Fibroblast of pulmonary artery (primary cell): Measurements from ENCODE around the gene LBX2.
"Not testable (repeated sequence)": the region's sequence is repeated elsewhere in the genome, so short reads cannot be mapped to it uniquely, and the experiment has no call there.

ENCODE experiments used
- DNase-seq: peaks from one replicate; pipeline ENCODE4 v3.0.0-alpha.2; 2010; ENCODE audit warnings: low read depth
- H3K4me3 ChIP-seq: replicated peaks from 2 replicates; pipeline ENCODE4 v1.5.1; 2011; ENCODE audit warnings: low read depth, mild to moderate bottlenecking, control low read depth, low read length, moderate library complexity
- TF ChIP-seq, protein P1 (sequence below): IDR thresholded peaks from 2 replicates; pipeline ENCODE4 v1.5.1; 2011; ENCODE audit warnings: mild to moderate bottlenecking, control low read depth, low read length, inconsistent platforms; ENCODE audit errors: missing control alignments

Gene LBX2

DNA sequence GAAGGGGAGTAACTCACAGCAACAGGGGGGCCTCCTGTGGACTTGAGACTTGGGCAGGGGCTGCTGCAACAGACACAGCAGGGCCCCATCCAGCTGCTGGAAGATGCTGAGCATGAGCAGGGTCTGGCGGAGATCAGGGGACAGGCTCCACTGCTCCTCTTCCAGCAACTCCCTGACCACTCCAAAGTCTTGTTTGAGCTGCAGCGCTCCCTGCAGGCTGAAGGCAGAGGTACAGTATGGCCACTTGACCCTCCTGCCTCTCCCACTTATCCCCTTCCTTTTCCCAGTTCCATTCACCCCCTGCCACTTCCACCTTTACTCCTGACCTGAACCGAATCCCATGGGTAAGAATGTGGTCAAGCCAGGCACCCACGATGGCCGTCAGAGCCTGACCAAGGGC is 24.5 kb downstream of the LBX2 start:
- no peak overlapping the region for H3K4me3 ChIP-seq
- TF ChIP-seq, protein P1, sequence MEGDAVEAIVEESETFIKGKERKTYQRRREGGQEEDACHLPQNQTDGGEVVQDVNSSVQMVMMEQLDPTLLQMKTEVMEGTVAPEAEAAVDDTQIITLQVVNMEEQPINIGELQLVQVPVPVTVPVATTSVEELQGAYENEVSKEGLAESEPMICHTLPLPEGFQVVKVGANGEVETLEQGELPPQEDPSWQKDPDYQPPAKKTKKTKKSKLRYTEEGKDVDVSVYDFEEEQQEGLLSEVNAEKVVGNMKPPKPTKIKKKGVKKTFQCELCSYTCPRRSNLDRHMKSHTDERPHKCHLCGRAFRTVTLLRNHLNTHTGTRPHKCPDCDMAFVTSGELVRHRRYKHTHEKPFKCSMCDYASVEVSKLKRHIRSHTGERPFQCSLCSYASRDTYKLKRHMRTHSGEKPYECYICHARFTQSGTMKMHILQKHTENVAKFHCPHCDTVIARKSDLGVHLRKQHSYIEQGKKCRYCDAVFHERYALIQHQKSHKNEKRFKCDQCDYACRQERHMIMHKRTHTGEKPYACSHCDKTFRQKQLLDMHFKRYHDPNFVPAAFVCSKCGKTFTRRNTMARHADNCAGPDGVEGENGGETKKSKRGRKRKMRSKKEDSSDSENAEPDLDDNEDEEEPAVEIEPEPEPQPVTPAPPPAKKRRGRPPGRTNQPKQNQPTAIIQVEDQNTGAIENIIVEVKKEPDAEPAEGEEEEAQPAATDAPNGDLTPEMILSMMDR: peak; percentile 38
- no peak for DNase-seq

DNA sequence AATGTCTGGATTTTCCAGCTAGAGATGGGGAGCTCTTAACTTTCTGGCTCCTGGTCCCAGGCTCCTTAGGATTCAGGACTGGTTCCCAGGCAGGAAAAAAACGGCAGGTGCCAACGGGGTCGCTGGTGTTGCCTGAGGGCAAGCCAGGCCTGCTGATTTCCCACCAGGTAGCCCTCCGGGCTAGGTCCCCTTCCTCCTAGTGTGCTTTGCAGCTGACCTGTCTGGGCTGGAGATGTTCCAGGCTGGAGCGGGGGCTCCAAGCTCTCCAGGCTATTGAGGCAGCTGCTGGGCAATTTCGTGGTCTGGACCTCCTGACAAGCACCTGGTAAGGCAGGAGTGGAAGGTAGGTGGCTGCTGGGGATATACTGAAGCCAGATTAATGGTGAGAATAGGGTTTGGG is 24.9 kb downstream of the LBX2 start:
- TF ChIP-seq, protein P1: no peak
- DNase-seq: no peak
- H3K4me3 ChIP-seq: no peak overlapping the region

DNA sequence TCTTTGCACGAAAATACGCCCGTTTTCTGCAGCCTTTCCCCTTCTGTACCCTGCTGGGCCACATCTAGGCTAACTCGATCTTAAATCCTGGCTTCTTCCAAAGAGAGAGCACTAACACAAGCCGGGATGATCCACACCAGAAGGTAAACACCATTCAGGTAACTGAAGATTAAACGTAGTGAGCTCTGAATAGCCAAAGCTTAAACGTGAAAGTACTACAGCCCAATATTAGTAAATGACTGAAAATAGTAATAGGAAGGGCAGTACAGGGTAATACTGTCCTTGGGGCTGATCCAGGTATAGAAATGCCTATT is 26.5 kb downstream of the LBX2 start:
- DNase-seq: no peak
- peak overlapping the region; percentile 66 for H3K4me3 ChIP-seq
- TF ChIP-seq, protein P1: no peak

DNA sequence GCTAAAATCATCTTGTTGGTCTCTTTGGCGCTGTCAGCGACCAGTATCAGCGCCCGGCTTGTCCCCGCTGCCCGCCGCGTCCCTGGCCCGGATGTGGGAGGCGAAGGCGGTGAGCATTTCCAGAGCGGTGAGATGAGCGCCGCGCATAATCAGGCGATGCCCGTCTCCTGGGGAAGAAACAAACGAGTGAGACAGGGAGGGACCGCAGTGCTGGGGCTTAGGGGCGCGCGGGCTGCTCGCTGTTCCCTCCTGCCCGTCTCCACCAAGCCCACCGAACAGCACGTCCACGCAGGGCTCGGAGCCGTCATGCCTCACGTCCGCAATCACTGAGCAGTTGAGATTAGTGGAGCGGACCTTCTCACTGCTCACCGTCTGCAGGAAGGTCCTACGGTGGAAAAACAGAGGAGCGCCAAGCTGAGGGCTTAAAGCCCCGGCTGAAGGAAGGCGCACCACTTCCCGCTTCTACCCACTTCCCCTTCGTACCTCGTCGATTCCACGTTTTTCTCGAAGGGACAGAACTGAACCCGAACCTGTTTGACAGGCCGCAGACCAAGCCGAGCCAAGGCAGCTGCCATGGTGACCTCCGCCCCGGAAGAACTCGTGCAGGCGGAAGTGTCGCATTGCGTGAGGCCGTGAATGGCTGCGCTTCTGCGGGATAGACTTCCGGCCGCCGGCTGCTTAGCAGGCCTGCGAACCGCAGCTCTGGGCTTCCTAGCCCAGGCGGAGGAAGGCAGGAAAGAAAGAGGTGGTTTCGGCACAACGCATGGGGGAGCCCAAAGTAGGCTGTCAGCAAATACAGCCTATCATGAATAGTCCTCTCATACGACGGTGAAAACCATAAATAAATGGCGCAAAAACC is 27.1 kb downstream of the LBX2 start, which contains the start of gene MRPL53:
Gene MRPL53 (minus strand): TSS at position 595 of the 859 bp plus-strand sequence. CDS start 20 bp downstream, at position 575.
- peak within 1 kb of the TSS; percentile 66 for H3K4me3 ChIP-seq
- TF ChIP-seq, protein P1: no peak
- peak; percentile 96 for DNase-seq

DNA sequence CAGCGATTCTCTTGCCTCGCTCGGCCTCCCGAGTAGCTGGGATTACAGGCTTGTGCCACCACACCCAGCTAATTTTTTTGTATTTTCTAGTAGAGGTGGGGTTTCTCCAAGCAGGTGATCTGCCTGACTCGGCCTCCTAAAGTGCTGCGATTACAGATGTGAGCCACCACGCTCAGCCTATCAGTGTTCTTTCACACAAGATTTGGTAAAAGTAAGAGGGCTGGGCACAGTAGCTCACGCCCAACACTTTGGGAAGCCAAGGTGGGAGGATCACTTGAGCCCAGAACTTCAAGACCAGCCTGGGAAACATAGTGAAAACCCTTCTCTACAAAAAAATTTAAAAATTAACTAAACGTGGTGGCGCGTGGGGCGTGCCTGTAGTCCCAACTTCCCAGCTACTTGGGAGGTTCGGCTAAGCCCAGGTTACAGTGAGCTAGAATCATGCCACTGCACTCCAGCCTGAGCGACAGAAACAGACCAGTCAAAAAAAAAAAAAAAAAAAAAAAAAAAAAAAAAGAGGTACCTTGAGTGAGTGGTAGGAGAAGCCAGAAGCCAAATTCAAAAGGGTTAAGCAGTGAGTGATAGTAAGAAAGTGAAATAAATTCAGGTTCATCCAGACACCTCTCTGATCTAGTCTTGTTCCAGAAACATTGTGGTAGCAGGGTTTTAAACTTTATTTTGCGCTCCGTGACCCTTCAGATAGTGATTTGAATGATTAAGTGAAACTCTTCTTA is 27.9 kb downstream of the LBX2 start:
- H3K4me3 ChIP-seq: peak overlapping the region; percentile 66

DNA sequence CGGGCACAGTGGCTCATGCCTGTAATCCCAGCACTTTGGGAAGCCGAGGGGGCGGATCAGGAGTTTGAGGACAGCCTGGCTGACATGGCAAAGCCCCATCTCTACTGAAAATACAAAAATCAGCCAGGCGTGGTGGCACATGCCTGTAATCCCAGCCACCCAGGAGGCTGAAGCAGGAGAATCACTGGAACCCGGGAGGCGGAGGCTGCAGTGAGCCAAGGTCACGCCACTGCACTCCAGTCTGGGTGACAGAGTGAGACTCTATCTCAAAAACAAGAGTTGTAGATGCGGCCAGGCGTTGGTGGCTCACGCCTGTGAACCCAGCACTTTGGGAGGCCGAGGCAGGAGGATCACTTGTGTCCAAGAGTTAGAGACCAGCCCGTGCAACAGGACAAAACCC is 28.7 kb downstream of the LBX2 start:
- not testable (repeated sequence) for H3K4me3 ChIP-seq, DNase-seq

More for the DNA sequence above, 27.9 kb downstream of the LBX2 start:
- TF ChIP-seq, protein P1: no peak
- no peak for DNase-seq

DNA sequence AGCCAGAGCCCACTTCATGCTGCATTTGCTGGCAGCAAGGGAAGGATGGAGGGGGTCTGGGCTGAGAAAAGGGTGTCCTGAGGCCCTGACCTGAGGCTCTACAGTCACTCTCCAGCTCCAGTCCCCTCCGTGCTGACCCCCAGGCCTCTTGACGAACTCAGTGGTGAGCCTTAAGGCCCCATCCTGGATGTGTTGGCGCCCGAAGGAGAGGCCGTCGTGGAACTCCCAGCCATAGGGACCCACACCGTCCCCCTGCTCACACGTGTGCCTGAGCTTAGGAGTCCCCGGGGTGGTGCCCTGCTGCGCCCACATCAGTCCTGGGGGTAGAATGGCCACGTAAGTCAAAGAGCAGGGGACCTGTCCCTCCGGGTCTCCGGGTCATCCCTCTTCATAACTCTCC is 35.0 kb downstream of the LBX2 start:
- TF ChIP-seq, protein P1: no peak
- no peak for DNase-seq
- H3K4me3 ChIP-seq: peak overlapping the region; percentile 80
